Measurements from ENCODE around the gene PRDM10.
A peak's percentile ranks its signal among the peaks of the same experiment; 100 is the strongest.

Gene PRDM10

DNA sequence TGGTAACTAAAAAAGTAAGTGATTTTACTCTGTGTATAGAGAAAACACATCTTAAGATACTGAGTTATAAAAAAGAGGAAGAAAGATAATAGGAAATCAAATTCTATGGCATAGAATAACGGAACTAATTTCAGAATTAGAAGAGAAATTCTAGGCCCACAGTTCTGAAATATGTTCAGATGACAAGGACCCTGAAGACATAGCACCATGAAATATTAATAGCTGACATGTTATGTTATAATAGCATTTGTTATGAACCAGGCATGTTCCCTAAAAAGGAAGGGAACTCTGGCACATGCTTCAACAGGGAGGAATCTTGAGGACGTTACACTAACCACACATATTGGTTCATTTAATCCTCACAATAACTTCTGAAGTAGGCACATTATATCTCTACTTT is 32.7 kb downstream of the PRDM10 start:
- TF ChIP-seq, protein P1, sequence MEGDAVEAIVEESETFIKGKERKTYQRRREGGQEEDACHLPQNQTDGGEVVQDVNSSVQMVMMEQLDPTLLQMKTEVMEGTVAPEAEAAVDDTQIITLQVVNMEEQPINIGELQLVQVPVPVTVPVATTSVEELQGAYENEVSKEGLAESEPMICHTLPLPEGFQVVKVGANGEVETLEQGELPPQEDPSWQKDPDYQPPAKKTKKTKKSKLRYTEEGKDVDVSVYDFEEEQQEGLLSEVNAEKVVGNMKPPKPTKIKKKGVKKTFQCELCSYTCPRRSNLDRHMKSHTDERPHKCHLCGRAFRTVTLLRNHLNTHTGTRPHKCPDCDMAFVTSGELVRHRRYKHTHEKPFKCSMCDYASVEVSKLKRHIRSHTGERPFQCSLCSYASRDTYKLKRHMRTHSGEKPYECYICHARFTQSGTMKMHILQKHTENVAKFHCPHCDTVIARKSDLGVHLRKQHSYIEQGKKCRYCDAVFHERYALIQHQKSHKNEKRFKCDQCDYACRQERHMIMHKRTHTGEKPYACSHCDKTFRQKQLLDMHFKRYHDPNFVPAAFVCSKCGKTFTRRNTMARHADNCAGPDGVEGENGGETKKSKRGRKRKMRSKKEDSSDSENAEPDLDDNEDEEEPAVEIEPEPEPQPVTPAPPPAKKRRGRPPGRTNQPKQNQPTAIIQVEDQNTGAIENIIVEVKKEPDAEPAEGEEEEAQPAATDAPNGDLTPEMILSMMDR (IDR thresholded peaks at IDR 0.05; ENCODE audit: control extremely low read depth, extremely low read depth, low read depth, missing control alignments), result no peak
- ChIA-PET POLR2A (no interaction called here), CTCF (interaction anchor here (1.5 to 2.0 kb wide), 4 partner anchors 12 to 163 kb away, joined by 3 to 6 read pairs (median 6); no protein-coding TSS in a partner anchor)
- no peak for DNase-seq (ENCODE audit: extremely low spot score)

DNA sequence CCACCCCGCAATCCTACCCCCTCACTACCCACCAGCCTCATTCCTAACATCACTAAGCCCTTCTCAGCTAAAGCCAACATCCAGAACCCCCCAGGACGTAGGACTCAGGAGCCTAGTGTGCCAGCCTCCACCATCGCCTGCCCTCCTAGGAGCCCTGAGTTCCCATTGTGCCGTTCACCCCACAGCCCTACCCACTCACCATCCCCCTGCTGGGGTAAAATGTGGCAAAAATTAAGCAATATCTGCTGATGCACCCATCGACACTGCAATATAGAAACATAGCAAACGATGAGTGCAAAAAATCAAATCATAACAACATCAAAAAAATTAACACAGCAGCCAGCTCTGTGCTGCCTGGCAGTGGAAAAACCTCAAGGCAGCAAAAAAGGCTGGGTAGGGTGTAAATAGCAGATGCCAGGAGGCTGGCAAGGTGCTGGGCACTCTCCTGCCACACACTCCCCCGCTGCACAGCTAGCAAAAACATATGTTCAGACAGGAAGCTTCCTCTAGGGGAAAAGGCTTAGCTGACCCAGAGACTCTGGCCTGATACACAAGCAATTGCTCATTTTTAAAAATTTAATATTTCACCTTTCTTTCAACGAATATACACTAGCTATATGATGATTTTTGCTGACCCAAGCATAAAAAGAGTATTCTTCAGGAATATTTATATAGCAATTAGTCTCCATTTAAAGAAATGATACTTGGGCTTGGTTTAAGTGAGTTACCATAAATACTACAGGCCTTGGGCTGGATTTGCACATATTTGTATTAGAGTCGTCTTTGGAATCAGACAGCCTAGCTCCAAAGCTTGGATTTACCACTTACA is 33.8 kb downstream of the PRDM10 start:
- ChIA-PET POLR2A (no interaction called here), CTCF (interaction anchor here (0.6 to 1.6 kb wide), 4 partner anchors 9 to 20 kb away, joined by 3 to 6 read pairs (median 4); no protein-coding TSS in a partner anchor)
- TF ChIP-seq, protein P1 (IDR thresholded peaks at IDR 0.05; ENCODE audit: control extremely low read depth, extremely low read depth, low read depth, missing control alignments), result no peak
- no peak for DNase-seq (ENCODE audit: extremely low spot score)

DNA sequence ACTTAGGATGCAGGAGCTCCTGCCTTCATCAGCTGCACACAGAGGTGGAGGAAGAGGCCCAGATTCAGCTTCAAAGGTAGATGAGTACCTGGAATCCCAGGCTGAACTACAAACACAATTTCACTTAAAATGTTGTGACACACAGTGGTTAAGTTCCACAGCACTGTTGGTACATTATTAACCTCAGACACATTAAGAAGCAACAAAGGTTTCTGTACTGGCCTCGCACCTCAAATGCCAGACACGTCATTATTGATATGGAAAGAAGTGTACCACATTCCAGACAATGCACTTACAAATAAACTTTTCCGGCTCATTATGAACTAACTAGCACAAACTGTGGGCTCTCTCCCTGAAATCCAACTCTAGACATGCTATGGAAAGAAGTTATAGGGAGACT is 34.6 kb downstream of the PRDM10 start:
- ChIA-PET POLR2A (no interaction called here), CTCF (interaction anchor here (1.3 kb wide), 1 partner anchor 10 kb away, joined by 3 read pairs; no protein-coding TSS in a partner anchor)
- DNase-seq (ENCODE audit: extremely low spot score), result no peak
- TF ChIP-seq, protein P1 (IDR thresholded peaks at IDR 0.05; ENCODE audit: control extremely low read depth, extremely low read depth, low read depth, missing control alignments), result no peak

DNA sequence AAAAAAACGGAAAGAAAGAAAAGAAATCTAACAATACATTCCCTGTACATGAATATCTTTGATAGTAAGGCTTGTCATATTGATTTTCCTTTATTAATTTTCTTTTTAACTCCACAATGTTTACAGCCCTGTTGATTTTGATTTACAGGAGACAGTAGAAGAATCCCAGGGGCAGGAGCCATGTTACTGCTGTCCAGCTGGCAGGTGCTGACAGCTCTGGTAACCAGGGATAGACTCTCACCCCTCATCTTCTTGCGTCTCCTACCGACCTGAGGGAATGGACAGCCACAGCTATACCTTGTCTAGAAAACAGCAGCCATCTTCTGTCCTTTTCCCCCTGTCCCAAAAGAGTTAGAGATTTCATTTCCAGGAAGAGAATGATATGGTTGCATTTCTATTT is 37.4 kb downstream of the PRDM10 start:
- TF ChIP-seq, protein P1 (IDR thresholded peaks at IDR 0.05; ENCODE audit: control extremely low read depth, extremely low read depth, low read depth, missing control alignments), result no peak
- DNase-seq (ENCODE audit: extremely low spot score), result no peak
- CTCF ChIA-PET, result no interaction called here
- POLR2A ChIA-PET, result no interaction called here

- CTCF ChIA-PET, result interaction anchor here (1.0 to 2.0 kb wide), 3 partner anchors 10 to 172 kb away, joined by 3 to 5 read pairs (median 3); no protein-coding TSS in a partner anchor
Measured at GRCh38 chr11:129960216-129961214, 42.1 kb downstream of the PRDM10 start.

More at GRCh38 chr11:129960216-129961214, 42.1 kb downstream of the PRDM10 start:
- TF ChIP-seq, protein P1 (IDR thresholded peaks at IDR 0.05; ENCODE audit: control extremely low read depth, extremely low read depth, low read depth, missing control alignments), result no peak
- POLR2A ChIA-PET, result interaction anchor here (0.7 kb wide), 1 partner anchor 18 kb away, joined by 3 read pairs; no protein-coding TSS in a partner anchor
- DNase-seq (ENCODE audit: extremely low spot score), result peak; percentile 56

Data from GM10248 (cell line).